GM19099 (cell line): ENCODE measurements around the gene SKIDA1.

ENCODE experiments used
- POLR2A ChIP-seq: IDR thresholded peaks from 3 replicates; pipeline ENCODE4 v1.6.1; 2011; ENCODE audit warnings: low read depth; ENCODE audit not compliant: insufficient read length; ENCODE audit errors: extremely low read depth

The SKIDA1 gene

GRCh38 chr10:21499701-21500577 is 25.5 kb downstream of the SKIDA1 start:
- TF ChIP-seq POLR2A, result no peak

- no peak for TF ChIP-seq POLR2A
Observed at GRCh38 chr10:21498986-21499385, 26.5 kb downstream of the SKIDA1 start.

GRCh38 chr10:21498377-21498776 is 27.1 kb downstream of the SKIDA1 start:
- TF ChIP-seq POLR2A, result no peak

GRCh38 chr10:21497177-21497807 is 28.2 kb downstream of the SKIDA1 start:
- no peak for TF ChIP-seq POLR2A

GRCh38 chr10:21496343-21497176 is 28.9 kb downstream of the SKIDA1 start:
- no peak for TF ChIP-seq POLR2A

GRCh38 chr10:21495752-21496342 is 29.6 kb downstream of the SKIDA1 start:
- peak; percentile 34 for TF ChIP-seq POLR2A

GRCh38 chr10:21495002-21495751 is 30.3 kb downstream of the SKIDA1 start:
- TF ChIP-seq POLR2A, result no peak

- TF ChIP-seq POLR2A, result no peak
Observed at GRCh38 chr10:21494191-21495001, 31.1 kb downstream of the SKIDA1 start.

- TF ChIP-seq POLR2A, result no peak
Observed at GRCh38 chr10:21493784-21494183, 31.7 kb downstream of the SKIDA1 start.

GRCh38 chr10:21492421-21492820 is 33.1 kb downstream of the SKIDA1 start:
- no peak for TF ChIP-seq POLR2A

- no peak for TF ChIP-seq POLR2A
Observed at GRCh38 chr10:21490711-21491105, 34.8 kb downstream of the SKIDA1 start.

- TF ChIP-seq POLR2A, result no peak
Observed at GRCh38 chr10:21490028-21490710, 35.3 kb downstream of the SKIDA1 start.

GRCh38 chr10:21488957-21489446 is 36.5 kb downstream of the SKIDA1 start:
- TF ChIP-seq POLR2A, result no peak
